Coronary artery (tissue), 2 donors: ENCODE results near the gene RPAP2.

Experiments
- DNase-seq: peaks from one replicate; pipeline ENCODE4 v3.0.0-alpha.2; 2017; ENCODE audit warnings: low spot score
- H3K27ac ChIP-seq, 2 donors: fragments of 200-600 bp; sonication (generic); one replicate each; pipeline ENCODE4 v1.5.1; 2016 to 2019
- H3K4me3 ChIP-seq: fragments of 200-600 bp; sonication (generic); 2 replicates; pipeline ENCODE4 v1.5.1; 2016; ENCODE audit warnings: mild to moderate bottlenecking, moderate library complexity
- CTCF ChIP-seq: fragments of 200-600 bp; sonication (generic); IDR thresholded peaks from one replicate; pipeline ENCODE4 v1.5.1; 2019; ENCODE audit warnings: antibody characterized with exemption

The RPAP2 gene

GRCh38 chr1:92439291-92439690, 140.4 kb downstream of the RPAP2 start:
- Histone ChIP-seq H3K4me3 (no peak overlapping the region), H3K27ac (no peak overlapping the region)
- no peak for TF ChIP-seq CTCF
- no peak for DNase-seq

GRCh38 chr1:92441316-92441696, 142.4 kb downstream of the RPAP2 start:
- no peak for TF ChIP-seq CTCF
- H3K4me3 ChIP-seq, result no peak overlapping the region
- no peak overlapping the region for H3K27ac ChIP-seq
- DNase-seq, result no peak

- Histone ChIP-seq H3K27ac (no peak overlapping the region), H3K4me3 (no peak overlapping the region)
- TF ChIP-seq CTCF, result no peak
- DNase-seq, result no peak
Measured at GRCh38 chr1:92441697-92442342, 143.0 kb downstream of the RPAP2 start.

DNA sequence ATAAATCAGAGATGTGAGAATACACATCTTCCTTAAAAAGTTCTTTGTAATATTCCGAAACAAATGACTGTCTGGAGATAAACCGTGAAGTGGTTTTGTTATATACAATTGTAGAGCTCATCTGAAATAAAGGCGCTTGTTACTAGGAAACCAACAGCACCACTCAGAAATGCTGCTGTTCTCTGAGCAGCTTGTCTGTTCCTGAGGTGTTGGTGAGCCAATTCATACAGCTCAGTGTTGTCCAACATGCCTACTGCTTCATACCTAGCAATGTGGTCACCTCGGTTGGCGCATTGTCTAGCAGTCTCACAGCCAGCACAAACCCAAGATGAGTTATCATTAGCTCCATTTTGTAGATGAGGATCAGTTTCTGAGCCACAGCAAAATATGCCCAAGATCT, 143.5 kb downstream of the RPAP2 start:
- DNase-seq, result no peak
- Histone ChIP-seq H3K27ac (no peak overlapping the region), H3K4me3 (no peak overlapping the region)
- no peak for TF ChIP-seq CTCF

DNA sequence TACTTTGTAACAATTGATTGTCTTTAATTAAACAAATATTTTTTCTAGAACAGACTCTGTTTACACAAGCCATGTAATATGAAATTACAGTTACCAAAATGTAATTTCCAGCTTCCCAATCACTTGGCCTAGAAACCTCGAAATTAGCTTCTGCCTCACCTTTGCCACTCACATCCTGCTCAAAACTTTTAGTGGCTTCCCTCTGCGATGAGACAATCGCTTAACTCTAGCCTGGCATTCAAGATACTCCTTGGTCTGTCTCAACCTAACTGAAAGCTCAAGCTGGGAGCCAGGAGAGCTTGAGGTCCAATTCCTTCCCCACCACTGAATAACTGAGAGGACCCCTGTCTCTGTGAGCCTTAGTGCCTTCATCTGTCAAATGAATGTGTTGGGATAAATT, 145.0 kb downstream of the RPAP2 start:
- DNase-seq, result no peak
- no peak overlapping the region for H3K27ac ChIP-seq
- no peak for TF ChIP-seq CTCF
- no peak overlapping the region for H3K4me3 ChIP-seq

DNA sequence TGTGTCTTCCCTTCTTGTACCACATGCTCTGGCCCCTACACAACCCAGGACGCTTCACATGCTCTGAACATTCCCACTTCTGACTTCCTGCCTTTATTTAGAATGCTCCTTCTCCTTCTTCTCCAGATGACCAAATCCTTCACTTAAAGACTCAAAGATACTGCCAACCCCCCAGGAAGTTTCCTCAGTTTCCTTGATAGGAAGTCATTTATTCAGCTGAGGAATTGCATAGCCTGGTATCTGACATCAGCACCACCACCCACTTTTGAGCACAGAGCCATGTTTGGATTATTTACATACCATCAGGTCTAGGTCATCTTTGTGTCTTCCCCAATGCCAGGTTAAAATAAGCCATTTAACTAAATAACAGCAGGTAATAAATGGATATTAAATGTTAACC, 145.5 kb downstream of the RPAP2 start:
- Histone ChIP-seq H3K27ac (no peak overlapping the region), H3K4me3 (no peak overlapping the region)
- DNase-seq, result no peak
- no peak for TF ChIP-seq CTCF

GRCh38 chr1:92445865-92446264, 147.0 kb downstream of the RPAP2 start:
- Histone ChIP-seq H3K4me3 (no peak overlapping the region), H3K27ac (no peak overlapping the region)
- TF ChIP-seq CTCF, result no peak
- no peak for DNase-seq
